Fibroblast of mammary gland (primary cell): Measurements from ENCODE around the gene DTX2.
"Not testable (repeated sequence)": the region's sequence is repeated elsewhere in the genome, so short reads cannot be mapped to it uniquely, and the experiment has no call there.

ENCODE experiments used
- DNase-seq: peaks from one replicate; pipeline ENCODE4 v3.0.0-alpha.2; 2010; ENCODE audit warnings: low read depth
- H3K4me3 ChIP-seq: 2 replicates; pipeline ENCODE4 v1.5.1; 2011; ENCODE audit warnings: low read depth, mild to moderate bottlenecking, low read length, moderate library complexity; ENCODE audit not compliant: control insufficient read depth

Gene DTX2

GRCh38 chr7:76476280-76476679 lies 14.8 kb downstream of the DTX2 start:
- H3K4me3 ChIP-seq, DNase-seq: not testable (repeated sequence)

- not testable (repeated sequence) for H3K4me3 ChIP-seq, DNase-seq
These were observed 15.4 kb downstream of the DTX2 start for GRCh38 chr7:76476742-76477474.

- DNase-seq, H3K4me3 ChIP-seq: not testable (repeated sequence)
These were observed 18.1 kb downstream of the DTX2 start for GRCh38 chr7:76479628-76480027.

- DNase-seq, H3K4me3 ChIP-seq: not testable (repeated sequence)
These were observed 19.1 kb downstream of the DTX2 start for GRCh38 chr7:76480403-76481253.

GRCh38 chr7:76482660-76483059 lies 21.2 kb downstream of the DTX2 start:
- DNase-seq, H3K4me3 ChIP-seq: not testable (repeated sequence)

GRCh38 chr7:76483081-76483480 lies 21.6 kb downstream of the DTX2 start:
- not testable (repeated sequence) for DNase-seq, H3K4me3 ChIP-seq

- DNase-seq, H3K4me3 ChIP-seq: not testable (repeated sequence)
These were observed 22.9 kb downstream of the DTX2 start for GRCh38 chr7:76484456-76484855.

- not testable (repeated sequence) for DNase-seq
These were observed 24.5 kb downstream of the DTX2 start for GRCh38 chr7:76485822-76486610.

GRCh38 chr7:76486618-76487017 lies 25.1 kb downstream of the DTX2 start:
- not testable (repeated sequence) for H3K4me3 ChIP-seq, DNase-seq

More at GRCh38 chr7:76485822-76486610, 24.5 kb downstream of the DTX2 start:
- not testable (repeated sequence) for H3K4me3 ChIP-seq

- DNase-seq, H3K4me3 ChIP-seq: not testable (repeated sequence)
These were observed 26.5 kb downstream of the DTX2 start for GRCh38 chr7:76487969-76488368.

GRCh38 chr7:76492139-76492538 lies 30.6 kb downstream of the DTX2 start:
- not testable (repeated sequence) for DNase-seq, H3K4me3 ChIP-seq

GRCh38 chr7:76495717-76496116 lies 34.2 kb downstream of the DTX2 start:
- DNase-seq, H3K4me3 ChIP-seq: not testable (repeated sequence)

- DNase-seq, H3K4me3 ChIP-seq: not testable (repeated sequence)
These were observed 36.5 kb downstream of the DTX2 start for GRCh38 chr7:76497918-76498582.

- DNase-seq, H3K4me3 ChIP-seq: not testable (repeated sequence)
These were observed 37.2 kb downstream of the DTX2 start for GRCh38 chr7:76498583-76499200.

GRCh38 chr7:76499201-76499923 lies 37.9 kb downstream of the DTX2 start:
- H3K4me3 ChIP-seq, DNase-seq: not testable (repeated sequence)

GRCh38 chr7:76499924-76500241 lies 38.4 kb downstream of the DTX2 start:
- DNase-seq, H3K4me3 ChIP-seq: not testable (repeated sequence)

- not testable (repeated sequence) for H3K4me3 ChIP-seq, DNase-seq
These were observed 40.7 kb downstream of the DTX2 start for GRCh38 chr7:76502224-76502623.
